NB4 (cell line): ENCODE results near the gene SRBD1.

ENCODE experiments used
- POLR2A ChIP-seq: IDR thresholded peaks from 2 replicates; pipeline ENCODE4 v1.6.1; 2011; ENCODE audit warnings: mild to moderate bottlenecking; ENCODE audit not compliant: insufficient read length; ENCODE audit errors: extremely low read depth
- TF ChIP-seq, protein P1 (sequence below): IDR thresholded peaks from one replicate; pipeline ENCODE4 v1.5.1; 2012; ENCODE audit warnings: low read depth, low read length

DNA sequence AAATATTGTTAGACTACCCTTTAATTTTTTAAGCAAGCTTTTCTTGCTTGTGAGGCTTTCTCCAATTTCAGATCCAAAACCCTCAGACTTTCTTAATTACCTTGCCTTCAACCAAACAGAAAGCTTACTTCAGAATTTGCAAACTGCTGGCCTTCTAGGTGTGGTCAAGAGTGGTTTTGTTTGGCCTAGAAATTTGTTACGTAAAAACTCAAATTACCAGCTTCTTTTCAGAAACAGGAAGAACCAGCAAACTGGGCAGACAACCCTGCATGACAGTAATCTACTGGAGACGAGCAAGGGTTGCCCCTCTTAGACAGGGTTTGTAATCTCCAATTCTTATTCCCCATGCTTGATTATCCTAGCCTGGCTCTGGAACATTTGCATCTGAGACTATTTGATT is 27.1 kb downstream of the SRBD1 start:
- TF ChIP-seq, protein P1, sequence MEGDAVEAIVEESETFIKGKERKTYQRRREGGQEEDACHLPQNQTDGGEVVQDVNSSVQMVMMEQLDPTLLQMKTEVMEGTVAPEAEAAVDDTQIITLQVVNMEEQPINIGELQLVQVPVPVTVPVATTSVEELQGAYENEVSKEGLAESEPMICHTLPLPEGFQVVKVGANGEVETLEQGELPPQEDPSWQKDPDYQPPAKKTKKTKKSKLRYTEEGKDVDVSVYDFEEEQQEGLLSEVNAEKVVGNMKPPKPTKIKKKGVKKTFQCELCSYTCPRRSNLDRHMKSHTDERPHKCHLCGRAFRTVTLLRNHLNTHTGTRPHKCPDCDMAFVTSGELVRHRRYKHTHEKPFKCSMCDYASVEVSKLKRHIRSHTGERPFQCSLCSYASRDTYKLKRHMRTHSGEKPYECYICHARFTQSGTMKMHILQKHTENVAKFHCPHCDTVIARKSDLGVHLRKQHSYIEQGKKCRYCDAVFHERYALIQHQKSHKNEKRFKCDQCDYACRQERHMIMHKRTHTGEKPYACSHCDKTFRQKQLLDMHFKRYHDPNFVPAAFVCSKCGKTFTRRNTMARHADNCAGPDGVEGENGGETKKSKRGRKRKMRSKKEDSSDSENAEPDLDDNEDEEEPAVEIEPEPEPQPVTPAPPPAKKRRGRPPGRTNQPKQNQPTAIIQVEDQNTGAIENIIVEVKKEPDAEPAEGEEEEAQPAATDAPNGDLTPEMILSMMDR = no peak
- no peak for TF ChIP-seq POLR2A
